VCaP (cell line): ENCODE measurements around the gene CUL1.

ENCODE experiments used
- H3K27ac ChIP-seq: fragments of 450-650 bp; 2 replicates; pipeline ENCODE4 v1.5.1; 2017
- TF ChIP-seq, protein P1 (sequence below): fragments of 450-650 bp; conservative IDR thresholded peaks from 2 replicates; pipeline ENCODE4 v1.5.1; 2017; ENCODE audit warnings: mild to moderate bottlenecking, moderate library complexity

The CUL1 gene

GRCh38 chr7:148821422-148821821 lies 122.7 kb downstream of the CUL1 start:
- TF ChIP-seq, protein P1, sequence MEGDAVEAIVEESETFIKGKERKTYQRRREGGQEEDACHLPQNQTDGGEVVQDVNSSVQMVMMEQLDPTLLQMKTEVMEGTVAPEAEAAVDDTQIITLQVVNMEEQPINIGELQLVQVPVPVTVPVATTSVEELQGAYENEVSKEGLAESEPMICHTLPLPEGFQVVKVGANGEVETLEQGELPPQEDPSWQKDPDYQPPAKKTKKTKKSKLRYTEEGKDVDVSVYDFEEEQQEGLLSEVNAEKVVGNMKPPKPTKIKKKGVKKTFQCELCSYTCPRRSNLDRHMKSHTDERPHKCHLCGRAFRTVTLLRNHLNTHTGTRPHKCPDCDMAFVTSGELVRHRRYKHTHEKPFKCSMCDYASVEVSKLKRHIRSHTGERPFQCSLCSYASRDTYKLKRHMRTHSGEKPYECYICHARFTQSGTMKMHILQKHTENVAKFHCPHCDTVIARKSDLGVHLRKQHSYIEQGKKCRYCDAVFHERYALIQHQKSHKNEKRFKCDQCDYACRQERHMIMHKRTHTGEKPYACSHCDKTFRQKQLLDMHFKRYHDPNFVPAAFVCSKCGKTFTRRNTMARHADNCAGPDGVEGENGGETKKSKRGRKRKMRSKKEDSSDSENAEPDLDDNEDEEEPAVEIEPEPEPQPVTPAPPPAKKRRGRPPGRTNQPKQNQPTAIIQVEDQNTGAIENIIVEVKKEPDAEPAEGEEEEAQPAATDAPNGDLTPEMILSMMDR, result no peak
- H3K27ac ChIP-seq, result no peak overlapping the region

DNA sequence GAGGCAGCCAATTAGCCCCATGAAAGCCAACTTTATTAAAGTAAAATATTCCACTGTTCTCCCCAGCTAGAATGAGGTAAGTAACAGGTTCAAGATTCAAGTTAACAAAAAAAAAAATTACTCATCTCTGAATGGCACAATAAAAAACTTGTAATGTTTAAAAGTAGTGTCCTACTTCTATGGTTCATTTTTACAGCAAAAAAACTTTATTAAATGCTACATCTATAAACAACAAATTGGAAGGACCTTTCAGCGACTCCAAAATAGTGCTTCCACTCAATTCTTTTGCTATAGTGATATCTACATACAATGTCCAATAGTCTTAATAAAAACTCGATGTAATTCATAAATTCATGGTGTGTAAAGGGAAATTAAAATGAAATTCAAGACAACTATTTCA lies 126.2 kb downstream of the CUL1 start:
- TF ChIP-seq, protein P1, result no peak
- H3K27ac ChIP-seq, result no peak overlapping the region

GRCh38 chr7:148825338-148825737 lies 126.6 kb downstream of the CUL1 start:
- TF ChIP-seq, protein P1, result no peak

GRCh38 chr7:148828965-148829364 lies 130.3 kb downstream of the CUL1 start:
- H3K27ac ChIP-seq, result no peak overlapping the region
- TF ChIP-seq, protein P1, result no peak

More at GRCh38 chr7:148825338-148825737, 126.6 kb downstream of the CUL1 start:
- H3K27ac ChIP-seq, result no peak overlapping the region

DNA sequence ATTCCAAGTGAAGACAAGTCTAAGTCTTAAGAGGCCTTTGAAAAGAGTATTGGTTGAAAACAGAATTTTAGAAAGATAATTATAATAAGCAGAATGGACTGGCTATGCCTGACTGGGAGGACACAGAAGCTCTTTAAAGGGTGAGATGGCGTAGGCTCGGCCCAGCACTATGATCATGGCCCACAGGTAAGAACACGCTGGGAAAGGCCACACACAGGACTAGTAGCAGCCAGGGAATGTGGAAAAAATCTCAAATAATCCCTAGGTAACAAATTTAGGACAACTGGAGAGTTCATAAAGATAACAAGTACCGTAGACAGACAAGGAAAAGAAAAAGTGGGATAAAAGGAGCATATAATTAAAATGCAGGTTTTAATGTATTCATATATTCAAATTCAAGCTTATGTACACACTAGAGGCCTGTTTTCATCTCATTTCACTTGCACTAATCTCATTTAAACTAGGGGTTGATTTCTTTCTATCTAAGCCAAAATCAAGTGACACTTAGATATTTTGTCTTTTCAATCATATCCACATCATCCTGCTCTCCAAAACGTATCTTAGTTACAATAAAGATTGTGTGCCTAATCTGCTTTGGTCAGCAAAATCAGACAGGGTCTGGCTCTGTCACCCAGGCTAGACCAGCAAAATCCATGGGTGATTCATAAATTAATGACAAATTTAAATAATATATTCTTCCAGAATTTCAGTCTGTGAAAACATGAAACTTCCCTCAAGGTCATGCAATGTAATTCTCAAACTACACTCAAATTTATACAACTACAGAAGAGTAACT lies 132.4 kb downstream of the CUL1 start:
- H3K27ac ChIP-seq, result no peak overlapping the region
- TF ChIP-seq, protein P1, result no peak

GRCh38 chr7:148831782-148832181 lies 133.1 kb downstream of the CUL1 start:
- H3K27ac ChIP-seq, result no peak overlapping the region
- TF ChIP-seq, protein P1, result no peak

DNA sequence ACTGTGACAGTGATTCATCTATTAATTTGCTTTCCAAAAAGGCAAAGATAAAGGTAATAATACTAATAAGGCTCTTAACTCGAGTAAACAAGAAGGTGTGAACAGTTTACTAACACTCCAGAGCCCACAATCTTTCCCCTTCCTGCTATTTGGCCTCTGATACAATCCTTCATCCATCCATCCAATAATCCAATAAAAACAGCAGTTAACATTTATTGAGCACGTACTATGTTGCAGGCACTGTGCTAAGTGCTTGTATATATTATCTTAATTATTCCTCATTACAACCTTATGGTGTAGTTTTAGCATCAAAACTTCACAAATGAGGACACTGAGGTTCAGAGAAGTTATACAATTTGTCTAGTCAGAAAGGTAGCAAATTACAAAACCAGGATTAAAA lies 135.9 kb downstream of the CUL1 start:
- no peak overlapping the region for H3K27ac ChIP-seq
- TF ChIP-seq, protein P1, result no peak
